ENCODE data around the gene TSPAN31.

Gene TSPAN31, protein sequence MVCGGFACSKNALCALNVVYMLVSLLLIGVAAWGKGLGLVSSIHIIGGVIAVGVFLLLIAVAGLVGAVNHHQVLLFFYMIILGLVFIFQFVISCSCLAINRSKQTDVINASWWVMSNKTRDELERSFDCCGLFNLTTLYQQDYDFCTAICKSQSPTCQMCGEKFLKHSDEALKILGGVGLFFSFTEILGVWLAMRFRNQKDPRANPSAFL

DNA sequence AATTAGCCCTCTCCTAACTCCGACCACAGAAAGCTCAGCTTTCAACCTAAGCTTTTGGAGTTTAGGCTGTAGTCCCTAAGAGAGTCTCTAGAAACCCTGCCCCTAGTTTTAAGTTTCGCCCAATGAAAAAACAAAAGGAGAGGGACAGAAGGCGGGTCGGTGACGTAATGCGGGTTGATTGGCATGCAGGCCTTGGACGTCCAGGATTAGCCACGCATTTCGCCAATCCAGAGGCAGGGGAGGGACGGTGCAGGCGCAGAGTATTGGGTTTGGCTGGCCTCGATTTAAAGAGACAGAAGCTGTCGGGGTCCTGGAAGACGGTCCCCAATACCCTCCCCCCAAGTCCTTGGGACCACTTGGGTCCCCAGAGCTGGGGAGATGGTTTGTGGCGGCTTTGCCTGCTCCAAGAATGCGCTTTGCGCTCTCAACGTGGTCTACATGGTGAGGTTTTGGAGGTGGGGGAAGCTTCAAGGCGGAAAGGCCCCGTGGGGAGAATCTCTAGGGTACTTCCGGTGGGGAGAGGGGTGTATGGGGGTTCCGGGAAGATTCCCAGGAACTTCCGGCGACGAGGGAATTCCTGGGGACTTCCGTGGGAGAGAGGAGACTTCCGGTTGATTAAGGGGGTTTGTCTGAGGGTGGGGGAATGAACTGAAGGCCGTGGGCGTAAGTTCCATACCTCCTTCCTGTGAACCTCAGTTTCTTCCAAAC, at the start of gene TSPAN31:
Gene TSPAN31, plus strand, starts transcription at position 263 of the 708 bp plus-strand sequence. Its CDS starts 116 bp downstream, at position 379.
- TF ChIP-seq ZFP3 (CRISPR knock-in tag; IDR thresholded peaks at IDR 0.05) (no peak), ARNTL (CRISPR knock-in tag; IDR thresholded peaks at IDR 0.05; ENCODE audit: borderline replicate concordance, low read depth) (no peak), ZC3H10 (CRISPR knock-in tag; IDR thresholded peaks at IDR 0.05) (no peak), TCF4 (CRISPR knock-in tag; IDR thresholded peaks at IDR 0.05; ENCODE audit: borderline replicate concordance) (no peak), ISL1 (CRISPR knock-in tag; IDR thresholded peaks at IDR 0.05) (no peak), GLIS3 (CRISPR knock-in tag; IDR thresholded peaks at IDR 0.05) (no peak; the same call in 1 of the 2 replicates), SNAI2 (CRISPR knock-in tag; IDR thresholded peaks at IDR 0.05) (no peak), ZFP30 (CRISPR knock-in tag; IDR thresholded peaks at IDR 0.05) (no peak), ZNF70 (CRISPR knock-in tag; IDR thresholded peaks at IDR 0.05) (no peak), PPARA (CRISPR knock-in tag; IDR thresholded peaks at IDR 0.05; ENCODE audit: borderline replicate concordance) (no peak), BACH2 (CRISPR knock-in tag; IDR thresholded peaks at IDR 0.05; ENCODE audit: borderline replicate concordance) (no peak), RARB (CRISPR knock-in tag; IDR thresholded peaks at IDR 0.05) (no peak), ZNF565 (CRISPR knock-in tag; conservative IDR thresholded peaks at IDR 0.05; ENCODE audit: low read depth) (0 out of 2 replicates have a peak, but pooled peaks have one; percentile 27)
- TF ChIP-seq, protein P1, sequence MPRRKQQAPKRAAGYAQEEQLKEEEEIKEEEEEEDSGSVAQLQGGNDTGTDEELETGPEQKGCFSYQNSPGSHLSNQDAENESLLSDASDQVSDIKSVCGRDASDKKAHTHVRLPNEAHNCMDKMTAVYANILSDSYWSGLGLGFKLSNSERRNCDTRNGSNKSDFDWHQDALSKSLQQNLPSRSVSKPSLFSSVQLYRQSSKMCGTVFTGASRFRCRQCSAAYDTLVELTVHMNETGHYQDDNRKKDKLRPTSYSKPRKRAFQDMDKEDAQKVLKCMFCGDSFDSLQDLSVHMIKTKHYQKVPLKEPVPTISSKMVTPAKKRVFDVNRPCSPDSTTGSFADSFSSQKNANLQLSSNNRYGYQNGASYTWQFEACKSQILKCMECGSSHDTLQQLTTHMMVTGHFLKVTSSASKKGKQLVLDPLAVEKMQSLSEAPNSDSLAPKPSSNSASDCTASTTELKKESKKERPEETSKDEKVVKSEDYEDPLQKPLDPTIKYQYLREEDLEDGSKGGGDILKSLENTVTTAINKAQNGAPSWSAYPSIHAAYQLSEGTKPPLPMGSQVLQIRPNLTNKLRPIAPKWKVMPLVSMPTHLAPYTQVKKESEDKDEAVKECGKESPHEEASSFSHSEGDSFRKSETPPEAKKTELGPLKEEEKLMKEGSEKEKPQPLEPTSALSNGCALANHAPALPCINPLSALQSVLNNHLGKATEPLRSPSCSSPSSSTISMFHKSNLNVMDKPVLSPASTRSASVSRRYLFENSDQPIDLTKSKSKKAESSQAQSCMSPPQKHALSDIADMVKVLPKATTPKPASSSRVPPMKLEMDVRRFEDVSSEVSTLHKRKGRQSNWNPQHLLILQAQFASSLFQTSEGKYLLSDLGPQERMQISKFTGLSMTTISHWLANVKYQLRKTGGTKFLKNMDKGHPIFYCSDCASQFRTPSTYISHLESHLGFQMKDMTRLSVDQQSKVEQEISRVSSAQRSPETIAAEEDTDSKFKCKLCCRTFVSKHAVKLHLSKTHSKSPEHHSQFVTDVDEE (CRISPR knock-in tag; IDR thresholded peaks at IDR 0.05) = no peak
- TF ChIP-seq, protein P2, sequence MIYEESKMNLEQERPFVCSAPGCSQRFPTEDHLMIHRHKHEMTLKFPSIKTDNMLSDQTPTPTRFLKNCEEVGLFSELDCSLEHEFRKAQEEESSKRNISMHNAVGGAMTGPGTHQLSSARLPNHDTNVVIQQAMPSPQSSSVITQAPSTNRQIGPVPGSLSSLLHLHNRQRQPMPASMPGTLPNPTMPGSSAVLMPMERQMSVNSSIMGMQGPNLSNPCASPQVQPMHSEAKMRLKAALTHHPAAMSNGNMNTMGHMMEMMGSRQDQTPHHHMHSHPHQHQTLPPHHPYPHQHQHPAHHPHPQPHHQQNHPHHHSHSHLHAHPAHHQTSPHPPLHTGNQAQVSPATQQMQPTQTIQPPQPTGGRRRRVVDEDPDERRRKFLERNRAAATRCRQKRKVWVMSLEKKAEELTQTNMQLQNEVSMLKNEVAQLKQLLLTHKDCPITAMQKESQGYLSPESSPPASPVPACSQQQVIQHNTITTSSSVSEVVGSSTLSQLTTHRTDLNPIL (CRISPR knock-in tag; IDR thresholded peaks at IDR 0.05; ENCODE audit: low read depth) = no peak
- TF ChIP-seq, protein P3, sequence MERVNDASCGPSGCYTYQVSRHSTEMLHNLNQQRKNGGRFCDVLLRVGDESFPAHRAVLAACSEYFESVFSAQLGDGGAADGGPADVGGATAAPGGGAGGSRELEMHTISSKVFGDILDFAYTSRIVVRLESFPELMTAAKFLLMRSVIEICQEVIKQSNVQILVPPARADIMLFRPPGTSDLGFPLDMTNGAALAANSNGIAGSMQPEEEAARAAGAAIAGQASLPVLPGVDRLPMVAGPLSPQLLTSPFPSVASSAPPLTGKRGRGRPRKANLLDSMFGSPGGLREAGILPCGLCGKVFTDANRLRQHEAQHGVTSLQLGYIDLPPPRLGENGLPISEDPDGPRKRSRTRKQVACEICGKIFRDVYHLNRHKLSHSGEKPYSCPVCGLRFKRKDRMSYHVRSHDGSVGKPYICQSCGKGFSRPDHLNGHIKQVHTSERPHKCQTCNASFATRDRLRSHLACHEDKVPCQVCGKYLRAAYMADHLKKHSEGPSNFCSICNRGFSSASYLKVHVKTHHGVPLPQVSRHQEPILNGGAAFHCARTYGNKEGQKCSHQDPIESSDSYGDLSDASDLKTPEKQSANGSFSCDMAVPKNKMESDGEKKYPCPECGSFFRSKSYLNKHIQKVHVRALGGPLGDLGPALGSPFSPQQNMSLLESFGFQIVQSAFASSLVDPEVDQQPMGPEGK (CRISPR knock-in tag; IDR thresholded peaks at IDR 0.05; ENCODE audit: borderline replicate concordance) = peak; percentile 20
- TF ChIP-seq, protein P4, sequence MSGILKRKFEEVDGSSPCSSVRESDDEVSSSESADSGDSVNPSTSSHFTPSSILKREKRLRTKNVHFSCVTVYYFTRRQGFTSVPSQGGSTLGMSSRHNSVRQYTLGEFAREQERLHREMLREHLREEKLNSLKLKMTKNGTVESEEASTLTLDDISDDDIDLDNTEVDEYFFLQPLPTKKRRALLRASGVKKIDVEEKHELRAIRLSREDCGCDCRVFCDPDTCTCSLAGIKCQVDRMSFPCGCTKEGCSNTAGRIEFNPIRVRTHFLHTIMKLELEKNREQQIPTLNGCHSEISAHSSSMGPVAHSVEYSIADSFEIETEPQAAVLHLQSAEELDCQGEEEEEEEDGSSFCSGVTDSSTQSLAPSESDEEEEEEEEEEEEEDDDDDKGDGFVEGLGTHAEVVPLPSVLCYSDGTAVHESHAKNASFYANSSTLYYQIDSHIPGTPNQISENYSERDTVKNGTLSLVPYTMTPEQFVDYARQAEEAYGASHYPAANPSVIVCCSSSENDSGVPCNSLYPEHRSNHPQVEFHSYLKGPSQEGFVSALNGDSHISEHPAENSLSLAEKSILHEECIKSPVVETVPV (CRISPR knock-in tag; IDR thresholded peaks at IDR 0.05) = no peak; the same call in 1 of the 2 replicates
- ATAC-seq = peak; percentile 94

DNA sequence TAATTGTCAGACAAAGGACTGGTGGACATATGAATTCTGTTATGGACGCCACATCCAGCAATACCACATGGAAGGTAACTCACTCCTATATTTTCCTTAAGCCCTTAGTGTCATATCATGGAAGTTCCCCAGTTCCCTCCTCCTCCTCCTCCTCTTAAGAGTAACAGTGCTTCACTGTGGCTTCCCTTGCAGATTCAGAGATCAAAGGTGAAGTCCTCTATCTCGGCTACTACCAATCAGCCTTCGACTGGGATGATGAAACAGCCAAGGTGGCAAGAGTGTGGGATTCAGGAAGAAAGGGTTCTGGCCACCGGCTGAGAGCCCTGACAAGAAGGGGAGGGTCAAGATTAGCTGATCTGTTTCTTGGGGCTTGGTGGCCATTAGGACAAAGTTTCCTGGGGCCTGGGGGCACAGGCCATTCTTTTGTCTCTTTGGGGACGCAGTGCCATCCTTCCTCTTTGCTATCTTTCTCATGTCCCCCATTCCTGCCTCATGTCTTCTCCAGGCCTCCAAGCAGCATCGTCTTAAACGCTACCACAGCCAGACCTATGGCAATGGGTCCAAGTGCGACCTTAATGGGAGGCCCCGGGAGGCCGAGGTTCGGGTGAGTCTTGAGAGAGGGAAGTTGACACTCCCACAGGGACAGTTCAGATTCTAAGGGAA, 48.9 kb upstream of the TSPAN31 start:
- TF ChIP-seq, protein P2 (CRISPR knock-in tag; IDR thresholded peaks at IDR 0.05; ENCODE audit: low read depth) = no peak
- TF ChIP-seq CSDC2 (CRISPR knock-in tag; IDR thresholded peaks at IDR 0.05) (no peak), TCF4 (CRISPR knock-in tag; IDR thresholded peaks at IDR 0.05; ENCODE audit: borderline replicate concordance) (no peak), ARNTL (CRISPR knock-in tag; IDR thresholded peaks at IDR 0.05; ENCODE audit: borderline replicate concordance, low read depth) (no peak)
- no peak for ATAC-seq

DNA sequence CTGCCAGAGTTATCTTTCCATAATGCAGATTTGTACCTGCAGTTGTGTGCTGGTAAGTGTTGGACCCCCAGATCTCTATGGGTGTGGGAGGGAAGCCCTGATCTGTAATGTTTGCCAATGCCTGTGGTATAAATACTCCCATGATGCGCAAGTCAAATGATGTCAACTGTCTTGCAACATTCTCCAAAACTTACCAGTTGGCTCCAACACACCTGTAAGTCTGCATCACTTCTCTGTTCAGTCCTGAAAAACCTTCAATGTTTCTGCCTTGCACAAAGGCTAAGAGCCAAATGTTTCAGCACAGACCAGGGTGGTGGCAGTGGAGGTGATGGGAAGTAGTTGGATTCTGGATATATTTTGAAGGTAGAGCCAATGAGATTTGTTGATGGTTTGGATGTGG, 47.8 kb upstream of the TSPAN31 start:
- no peak for ATAC-seq
- TF ChIP-seq, protein P3 (CRISPR knock-in tag; IDR thresholded peaks at IDR 0.05; ENCODE audit: borderline replicate concordance) = no peak
- no peak for TF ChIP-seq ZNF8 (CRISPR knock-in tag; IDR thresholded peaks at IDR 0.05)
- no peak for TF ChIP-seq OSR1 (CRISPR knock-in tag; IDR thresholded peaks at IDR 0.05)
- TF ChIP-seq GLIS3 (CRISPR knock-in tag; IDR thresholded peaks at IDR 0.05) = no peak
- TF ChIP-seq ZFP30 (CRISPR knock-in tag; IDR thresholded peaks at IDR 0.05) = no peak
- no peak for TF ChIP-seq ZC3H10 (CRISPR knock-in tag; IDR thresholded peaks at IDR 0.05)
- TF ChIP-seq, protein P5, sequence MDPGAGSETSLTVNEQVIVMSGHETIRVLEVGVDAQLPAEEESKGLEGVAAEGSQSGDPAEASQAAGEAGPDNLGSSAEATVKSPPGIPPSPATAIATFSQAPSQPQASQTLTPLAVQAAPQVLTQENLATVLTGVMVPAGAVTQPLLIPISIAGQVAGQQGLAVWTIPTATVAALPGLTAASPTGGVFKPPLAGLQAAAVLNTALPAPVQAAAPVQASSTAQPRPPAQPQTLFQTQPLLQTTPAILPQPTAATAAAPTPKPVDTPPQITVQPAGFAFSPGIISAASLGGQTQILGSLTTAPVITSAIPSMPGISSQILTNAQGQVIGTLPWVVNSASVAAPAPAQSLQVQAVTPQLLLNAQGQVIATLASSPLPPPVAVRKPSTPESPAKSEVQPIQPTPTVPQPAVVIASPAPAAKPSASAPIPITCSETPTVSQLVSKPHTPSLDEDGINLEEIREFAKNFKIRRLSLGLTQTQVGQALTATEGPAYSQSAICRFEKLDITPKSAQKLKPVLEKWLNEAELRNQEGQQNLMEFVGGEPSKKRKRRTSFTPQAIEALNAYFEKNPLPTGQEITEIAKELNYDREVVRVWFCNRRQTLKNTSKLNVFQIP (CRISPR knock-in tag; IDR thresholded peaks at IDR 0.05; ENCODE audit: borderline replicate concordance, low read depth) = no peak
- no peak for TF ChIP-seq TCF4 (CRISPR knock-in tag; IDR thresholded peaks at IDR 0.05; ENCODE audit: borderline replicate concordance)
- no peak for TF ChIP-seq PPARA (CRISPR knock-in tag; IDR thresholded peaks at IDR 0.05; ENCODE audit: borderline replicate concordance)
- no peak for TF ChIP-seq ARNTL (CRISPR knock-in tag; IDR thresholded peaks at IDR 0.05; ENCODE audit: borderline replicate concordance, low read depth)
- no peak for TF ChIP-seq ZFP3 (CRISPR knock-in tag; IDR thresholded peaks at IDR 0.05)
- TF ChIP-seq ZNF565 (CRISPR knock-in tag; conservative IDR thresholded peaks at IDR 0.05; ENCODE audit: low read depth) = no peak
- no peak for TF ChIP-seq ESRRG (CRISPR knock-in tag; IDR thresholded peaks at IDR 0.05)
- no peak for TF ChIP-seq CSDC2 (CRISPR knock-in tag; IDR thresholded peaks at IDR 0.05)
- TF ChIP-seq BACH2 (CRISPR knock-in tag; IDR thresholded peaks at IDR 0.05; ENCODE audit: borderline replicate concordance) = no peak

Data from SK-N-SH treated with all-trans-retinoic acid at 6 μM for 48 hours (cell line).